Activated CD8-positive, alpha-beta memory T cell treated with anti-CD3 and anti-CD28 coated beads, Interleukin-2, amount 50 U/mL, for 24 hours (primary cell): ENCODE data around the gene FAM107B.

ENCODE experiments used
- DNase-seq: peaks from one replicate; pipeline ENCODE4 v3.0.0-alpha.2; 2020; ENCODE audit errors: extremely low read depth

The FAM107B gene

GRCh38 chr10:14558025-14558424, 216.7 kb downstream of the FAM107B start:
- no peak for DNase-seq

GRCh38 chr10:14557567-14557966, 217.1 kb downstream of the FAM107B start:
- DNase-seq, result no peak

DNA sequence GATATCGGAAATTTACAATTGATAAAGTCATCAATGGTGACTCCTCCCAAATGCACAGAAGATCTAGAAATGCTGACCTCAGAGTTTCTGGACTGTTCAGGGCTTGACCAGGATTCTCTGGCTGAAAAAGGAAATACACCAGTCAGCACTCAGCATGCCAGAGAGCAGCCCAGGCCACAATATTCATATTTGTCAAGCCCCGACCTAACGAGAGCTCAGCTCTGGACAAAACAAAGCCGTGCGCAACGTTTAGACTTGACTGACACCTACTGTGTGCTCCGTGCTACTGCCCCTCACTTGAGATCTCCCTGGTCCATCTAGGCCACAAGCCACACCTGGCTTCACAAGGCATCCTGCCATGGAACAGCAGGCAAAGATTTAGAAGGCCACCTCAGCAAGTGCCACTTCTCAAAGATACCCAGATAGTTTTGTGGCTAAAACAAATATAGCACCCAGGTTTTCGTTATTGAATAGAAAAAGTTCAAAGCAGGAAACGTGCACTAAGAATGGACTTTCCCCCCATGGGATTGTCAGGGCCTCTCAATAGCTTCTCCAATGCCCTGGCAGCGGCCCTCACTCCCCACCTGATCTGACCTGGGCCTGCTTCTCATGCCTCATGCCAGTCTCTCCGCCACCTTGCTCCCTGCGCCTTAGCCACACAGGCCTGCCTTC, 218.3 kb downstream of the FAM107B start:
- no peak for DNase-seq

DNA sequence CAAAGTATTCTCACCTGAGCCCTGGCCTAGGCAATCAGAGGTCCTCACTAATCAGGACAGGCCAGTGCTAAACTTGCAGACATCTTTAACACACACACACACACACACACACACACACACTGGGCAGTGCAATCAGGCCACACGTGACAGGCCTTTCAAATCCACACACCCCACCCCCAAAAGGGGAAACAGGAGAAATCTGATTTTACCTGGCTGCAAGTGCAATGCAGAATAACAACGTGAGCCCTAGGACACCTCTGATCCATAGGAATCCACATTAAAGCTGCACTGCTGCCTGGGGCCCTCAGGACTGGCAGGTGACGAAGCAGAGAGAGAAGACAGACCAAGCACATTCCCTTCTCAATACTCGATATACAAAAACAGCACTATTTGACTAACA, 218.9 kb downstream of the FAM107B start:
- DNase-seq, result no peak

- DNase-seq, result no peak
Observed at GRCh38 chr10:14554491-14555205, 220.0 kb downstream of the FAM107B start.

- DNase-seq, result no peak
Observed at GRCh38 chr10:14554091-14554490, 220.6 kb downstream of the FAM107B start.

- no peak for DNase-seq
Observed at GRCh38 chr10:14553448-14553847, 221.2 kb downstream of the FAM107B start.

DNA sequence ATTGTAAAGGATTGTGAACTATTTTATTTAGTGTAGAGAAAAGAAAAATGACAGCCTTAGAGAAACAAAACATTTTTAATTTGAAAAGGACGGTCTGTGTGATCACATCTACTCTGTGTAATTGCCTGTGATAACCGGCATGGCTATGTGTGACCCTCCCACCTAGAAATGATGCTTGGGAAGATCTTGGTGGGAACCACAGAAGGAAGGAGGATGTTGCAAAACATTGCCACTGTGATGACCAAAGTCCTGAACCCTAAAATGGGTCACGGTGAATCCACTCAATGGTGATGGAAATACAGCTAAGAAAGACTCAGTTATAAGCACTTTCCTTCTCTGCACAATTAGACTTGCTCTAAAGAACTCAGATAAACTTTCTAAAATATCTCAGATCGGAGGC, 222.7 kb downstream of the FAM107B start:
- no peak for DNase-seq

GRCh38 chr10:14550471-14550981, 224.2 kb downstream of the FAM107B start:
- DNase-seq, result no peak

GRCh38 chr10:14549496-14549895, 225.2 kb downstream of the FAM107B start:
- no peak for DNase-seq

GRCh38 chr10:14548970-14549369, 225.7 kb downstream of the FAM107B start:
- no peak for DNase-seq

DNA sequence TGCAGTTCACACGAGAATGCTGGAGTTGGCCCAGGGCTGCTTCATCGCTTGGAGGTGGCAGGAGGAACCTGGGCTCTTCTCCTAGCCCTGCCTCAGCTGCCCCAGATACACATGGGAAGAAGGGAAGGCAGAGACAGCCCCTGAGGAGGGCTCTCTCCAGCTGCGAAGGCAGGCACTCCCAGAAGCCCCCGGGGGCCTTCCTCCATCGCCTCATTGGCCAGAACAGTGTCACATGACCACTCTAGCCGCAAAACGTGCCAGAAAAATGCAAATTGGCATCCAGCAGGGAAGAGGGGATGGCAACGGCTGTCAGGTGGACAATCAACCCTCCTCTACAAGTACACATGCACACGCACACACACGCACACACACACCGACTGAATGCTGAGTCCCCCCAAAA, 226.2 kb downstream of the FAM107B start:
- DNase-seq, result no peak

DNA sequence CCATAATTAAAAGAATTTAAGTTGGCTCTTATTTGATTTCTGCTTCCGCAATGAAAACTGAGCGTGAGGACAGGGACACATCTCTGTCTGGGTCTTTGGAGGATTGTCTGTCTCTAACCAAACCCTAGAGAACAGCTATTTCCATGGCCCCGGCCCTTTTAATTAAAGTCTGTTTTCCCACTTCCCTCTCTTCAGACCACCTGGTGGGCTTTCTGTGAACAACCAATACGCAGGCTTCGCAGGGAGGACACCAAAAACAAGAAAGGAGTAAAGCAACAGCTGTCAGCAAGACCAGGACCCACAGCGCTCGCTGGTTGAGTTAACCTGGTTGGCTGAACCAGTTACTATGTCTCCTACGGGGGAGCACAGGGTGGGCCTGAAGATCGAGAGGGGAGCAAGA, 226.9 kb downstream of the FAM107B start:
- no peak for DNase-seq

- no peak for DNase-seq
Observed at GRCh38 chr10:14545827-14546226, 228.9 kb downstream of the FAM107B start.

GRCh38 chr10:14543904-14544210, 230.8 kb downstream of the FAM107B start:
- no peak for DNase-seq

DNA sequence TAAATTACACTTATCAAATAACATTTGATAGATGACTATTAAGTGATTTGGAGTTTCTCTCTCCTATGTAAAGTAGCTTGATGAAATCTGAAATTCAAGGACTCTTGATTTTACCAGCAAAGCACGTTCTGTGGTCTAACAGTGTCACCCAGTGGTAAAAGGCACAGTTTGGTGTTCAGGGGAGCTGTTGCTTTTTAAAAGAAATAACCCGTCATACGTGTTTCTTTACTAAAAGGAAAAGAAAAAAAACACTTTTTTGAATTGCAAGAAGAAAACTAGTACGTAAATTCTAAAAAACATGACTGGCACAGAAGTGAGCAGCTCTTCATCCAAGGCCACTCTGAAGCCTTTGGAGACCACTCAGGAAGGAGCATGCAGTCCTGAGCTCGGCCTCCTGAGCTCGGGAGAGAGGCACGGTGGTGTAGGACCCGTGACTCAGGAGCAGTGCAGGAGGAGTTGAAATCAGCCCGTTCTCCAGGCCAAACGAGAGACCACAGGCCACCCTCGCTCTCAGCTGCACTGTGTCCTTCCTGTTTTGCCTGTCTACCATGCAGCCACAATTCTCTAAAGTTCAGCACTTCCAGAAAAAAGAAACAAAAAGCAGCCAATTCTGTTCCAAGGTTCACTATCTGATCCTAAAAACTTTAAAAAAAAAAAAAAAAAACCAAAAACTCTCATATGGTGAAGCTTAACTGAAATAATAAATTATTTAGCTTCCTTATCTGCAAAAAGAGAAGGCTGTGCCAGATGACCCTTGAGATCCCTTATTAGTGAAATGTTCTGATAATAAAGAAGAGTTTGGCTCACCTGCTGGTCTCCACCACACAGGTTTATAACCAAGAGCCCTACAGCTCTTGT, 231.4 kb downstream of the FAM107B start:
- no peak for DNase-seq

- no peak for DNase-seq
Observed at GRCh38 chr10:14541379-14541778, 233.3 kb downstream of the FAM107B start.

DNA sequence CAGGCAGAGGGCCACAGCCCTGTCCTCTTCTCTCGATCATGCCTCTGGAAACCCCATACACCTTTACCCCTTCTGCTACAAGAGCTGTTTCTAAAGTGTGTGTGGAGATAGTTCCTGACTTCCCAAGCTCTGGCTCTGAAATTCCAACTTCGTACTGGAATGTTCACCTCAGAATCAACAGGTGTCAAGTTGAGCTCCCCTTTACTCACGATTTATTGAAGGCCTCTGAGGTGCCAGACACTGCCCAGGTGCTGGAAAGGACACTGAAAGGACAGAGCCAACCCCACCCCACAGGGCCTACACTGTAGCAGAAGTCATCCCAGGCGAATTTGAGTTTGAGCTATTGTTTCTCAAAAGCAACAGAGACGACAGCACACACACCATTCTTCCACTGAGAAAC, 234.1 kb downstream of the FAM107B start:
- no peak for DNase-seq

DNA sequence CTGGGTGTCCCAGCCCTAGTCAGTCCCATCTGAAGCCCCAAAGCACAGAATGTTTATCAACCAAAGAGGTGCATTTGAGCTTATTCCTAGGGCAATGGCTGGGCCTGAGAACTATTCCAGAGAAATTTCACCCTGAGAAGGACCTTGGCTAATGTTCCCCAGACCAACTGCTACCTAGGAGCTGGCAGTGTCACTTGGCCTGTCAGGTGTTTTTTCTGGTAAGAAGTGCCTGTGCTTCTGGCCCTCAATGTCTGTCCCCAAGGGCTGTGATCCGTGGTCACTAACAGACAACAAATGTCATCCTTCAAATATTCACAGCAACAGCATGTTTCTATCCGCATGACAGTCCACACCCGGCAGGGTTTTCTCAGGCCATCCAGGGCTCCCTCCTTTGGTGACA, 234.6 kb downstream of the FAM107B start:
- DNase-seq, result no peak

GRCh38 chr10:14539176-14539575, 235.5 kb downstream of the FAM107B start:
- DNase-seq, result no peak

- no peak for DNase-seq
Observed at GRCh38 chr10:14536241-14537213, 238.2 kb downstream of the FAM107B start.
